MM.1S (cell line): ENCODE measurements around the gene AMZ2.

Experiments
- EZH2 ChIP-seq: fragments of 300-600 bp; sonication (generic); optimal IDR thresholded peaks from 2 replicates; pipeline ENCODE3; 2017; ENCODE audit warnings: low read depth, mild to moderate bottlenecking, antibody characterized with exemption, low read length, mixed read lengths
- EZH2phosphoT487 ChIP-seq: fragments of 300-600 bp; sonication (generic); IDR thresholded peaks from 2 replicates; pipeline ENCODE4 v1.6.1; 2018; ENCODE audit warnings: antibody characterized with exemption, low read length
- TF ChIP-seq, protein P1 (sequence below): fragments of 300-600 bp; sonication (generic); IDR thresholded peaks from 2 replicates; pipeline ENCODE4 v1.5.1; 2016; ENCODE audit warnings: antibody characterized with exemption, low read length, mixed read lengths

DNA sequence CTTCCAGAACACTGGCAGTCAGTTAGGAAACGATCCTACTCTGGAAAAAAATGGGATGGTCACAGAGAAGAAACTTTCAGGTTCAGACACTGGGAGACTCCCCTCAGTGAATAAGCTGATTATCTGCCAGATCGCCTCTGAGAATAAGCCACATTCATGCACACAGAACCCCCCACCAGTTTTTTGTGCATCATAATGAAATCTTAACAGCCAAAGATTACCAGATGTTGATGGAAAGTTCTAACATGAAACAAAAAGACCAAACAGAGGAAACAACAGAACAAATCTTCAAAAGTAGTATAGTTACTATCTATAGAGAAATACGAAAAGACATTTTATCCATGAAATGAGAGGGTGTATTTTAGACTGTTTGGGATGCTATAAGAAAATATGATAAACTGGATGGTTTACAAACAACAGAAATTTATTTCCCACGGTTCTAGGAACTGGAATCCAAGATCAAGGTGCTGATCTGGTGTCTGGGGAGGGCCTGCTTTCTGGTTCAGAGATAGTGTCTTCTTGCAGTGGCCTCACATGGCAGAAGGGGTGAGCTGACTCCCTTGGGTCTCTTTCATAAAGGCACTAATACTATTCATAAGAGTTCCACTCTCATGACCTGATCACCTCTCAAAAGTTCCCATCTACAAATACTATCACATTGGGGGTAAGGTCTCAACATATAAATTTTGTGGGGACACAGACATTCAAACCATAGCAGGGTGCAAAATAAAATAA lies 8.0 kb upstream of the AMZ2 start:
- TF ChIP-seq, protein P1, sequence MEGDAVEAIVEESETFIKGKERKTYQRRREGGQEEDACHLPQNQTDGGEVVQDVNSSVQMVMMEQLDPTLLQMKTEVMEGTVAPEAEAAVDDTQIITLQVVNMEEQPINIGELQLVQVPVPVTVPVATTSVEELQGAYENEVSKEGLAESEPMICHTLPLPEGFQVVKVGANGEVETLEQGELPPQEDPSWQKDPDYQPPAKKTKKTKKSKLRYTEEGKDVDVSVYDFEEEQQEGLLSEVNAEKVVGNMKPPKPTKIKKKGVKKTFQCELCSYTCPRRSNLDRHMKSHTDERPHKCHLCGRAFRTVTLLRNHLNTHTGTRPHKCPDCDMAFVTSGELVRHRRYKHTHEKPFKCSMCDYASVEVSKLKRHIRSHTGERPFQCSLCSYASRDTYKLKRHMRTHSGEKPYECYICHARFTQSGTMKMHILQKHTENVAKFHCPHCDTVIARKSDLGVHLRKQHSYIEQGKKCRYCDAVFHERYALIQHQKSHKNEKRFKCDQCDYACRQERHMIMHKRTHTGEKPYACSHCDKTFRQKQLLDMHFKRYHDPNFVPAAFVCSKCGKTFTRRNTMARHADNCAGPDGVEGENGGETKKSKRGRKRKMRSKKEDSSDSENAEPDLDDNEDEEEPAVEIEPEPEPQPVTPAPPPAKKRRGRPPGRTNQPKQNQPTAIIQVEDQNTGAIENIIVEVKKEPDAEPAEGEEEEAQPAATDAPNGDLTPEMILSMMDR, result no peak
- no peak for TF ChIP-seq EZH2phosphoT487
- TF ChIP-seq EZH2, result no peak
